Left renal cortex interstitium (tissue), 4 donors: ENCODE data around the gene CASP10. TPM values are rescaled to one million over a fixed set of nuclear protein-coding genes. Genes with fewer than 3 reads are reported as not detected.

Experiments used
- polyA plus RNA-seq, 4 donors: library from polyadenylated mRNA; unstranded; fragments of 120-200 nt; gene quantifications; one replicate each; pipeline ENCODE4 v1.2.1, GENCODE V29; 2013; ENCODE audit not compliant: insufficient read length in 4 of 4

The CASP10 gene
- polyA plus RNA-seq, 4 donors = 6.9 to 11.7 (median 8.8) TPM

Other genes starting within 250 kb of the CASP10 start
- 10 to 100 TPM; 22.0 to 42.2 (median 31.0) TPM for gene ORC2, start 219.5 kb upstream of the CASP10 start, polyA plus RNA-seq
- 10 to 100 TPM; 10.3 to 19.8 (median 14.2) TPM for gene HYCC2, start 111.5 kb upstream of the CASP10 start, polyA plus RNA-seq
- gene NDUFB3, start 111.1 kb upstream of the CASP10 start, polyA plus RNA-seq = 100 to 1,000 TPM in 2 of 4 donors, 10 to 100 TPM in 2; 94.0 to 138 (median 114) TPM
- gene CFLAR, start 67.0 kb upstream of the CASP10 start, polyA plus RNA-seq = 10 to 100 TPM; 46.2 to 92.5 (median 65.9) TPM
- gene CASP8, start 77.4 kb downstream of the CASP10 start, polyA plus RNA-seq = 10 to 100 TPM; 11.2 to 21.0 (median 12.6) TPM
- gene FLACC1, start 174.2 kb downstream of the CASP10 start, polyA plus RNA-seq = 1 to 10 TPM in 3 of 4 donors, under 1 TPM in 1; 0.48 to 4.9 (median 2.2) TPM